Measurements from ENCODE around the gene CCDC192. TPM values are rescaled to one million over a fixed set of nuclear protein-coding genes. Genes with fewer than 3 reads are reported as not detected.

The CCDC192 gene
- total and polyA plus RNA-seq, 3 experiments from 2014 or later, result not detected

- Histone ChIP-seq H3K4me1 (ENCODE audit: insufficient read depth, low read length) (no peaks in the 10 kb centered on the region), H3K27ac (ENCODE audit: low read depth, low read length) (no peak overlapping the region), H3K9me3 (ENCODE audit: low read length) (no peaks in the 10 kb centered on the region), H3K4me3 (ENCODE audit: low read length) (no peak overlapping the region), H3K27me3 (ENCODE audit: insufficient read depth, low read length, poor library complexity, severe bottlenecking) (no peaks in the 10 kb centered on the region), H3K36me3 (ENCODE audit: insufficient read depth, low read length) (no peaks in the 10 kb centered on the region)
- Mint-ChIP-seq H3K27ac (no peak overlapping the region), H3K9me3 (peaks cover 6 to 11% (median 9%) of the 10 kb centered on the region in 5 donors), H3K4me3 (no peak overlapping the region), H3K4me1 (no peaks in the 10 kb centered on the region), H3K27me3 (peaks cover 0 to 4% of the 10 kb centered on the region in 2 donors), H3K36me3 (peaks cover 0 to 13% (median 0%) of the 10 kb centered on the region in 3 donors)
- CTCF ChIA-PET, result no interaction called here
- DNase-seq, result no peak
- POLR2A ChIA-PET, result no interaction called here
Observed at GRCh38 chr5:127796211-127796610, 93.0 kb downstream of the CCDC192 start.

- POLR2A ChIA-PET, result no interaction called here
- no peak overlapping the region for H3K4me3 Mint-ChIP-seq
- H3K27ac Mint-ChIP-seq, result peak overlapping the region in 1 of 8 donors; percentile 16
- DNase-seq, result no peak
- H3K36me3 Mint-ChIP-seq, result no peaks in the 10 kb centered on the region
- H3K4me1 Mint-ChIP-seq, result no peaks in the 10 kb centered on the region
- Histone ChIP-seq H3K4me1 (ENCODE audit: insufficient read depth, low read length) (no peaks in the 10 kb centered on the region), H3K9me3 (ENCODE audit: low read length) (no peaks in the 10 kb centered on the region), H3K27ac (ENCODE audit: low read depth, low read length) (no peak overlapping the region), H3K4me3 (ENCODE audit: low read length) (no peak overlapping the region), H3K27me3 (ENCODE audit: insufficient read depth, low read length, poor library complexity, severe bottlenecking) (no peaks in the 10 kb centered on the region), H3K36me3 (ENCODE audit: insufficient read depth, low read length) (no peaks in the 10 kb centered on the region)
- CTCF ChIA-PET, result no interaction called here
- H3K27me3 Mint-ChIP-seq, result peaks cover 0 to 7% of the 10 kb centered on the region in 2 donors
- H3K9me3 Mint-ChIP-seq, result no peaks in the 10 kb centered on the region
Observed at GRCh38 chr5:127799293-127799905, 96.2 kb downstream of the CCDC192 start.

- POLR2A ChIA-PET, result no interaction called here
- H3K36me3 Mint-ChIP-seq, result no peaks in the 10 kb centered on the region
- no peaks in the 10 kb centered on the region for H3K4me1 ChIP-seq (ENCODE audit: insufficient read depth, low read length)
- H3K9me3 ChIP-seq (ENCODE audit: low read length), result no peaks in the 10 kb centered on the region
- H3K27ac Mint-ChIP-seq, result no peak overlapping the region
- CTCF ChIA-PET, result no interaction called here
- no peak overlapping the region for H3K4me3 ChIP-seq (ENCODE audit: low read length)
- no peaks in the 10 kb centered on the region for H3K36me3 ChIP-seq (ENCODE audit: insufficient read depth, low read length)
- DNase-seq, result no peak
- H3K9me3 Mint-ChIP-seq, result no peaks in the 10 kb centered on the region
- no peak overlapping the region for H3K4me3 Mint-ChIP-seq
- peaks cover 0 to 10% of the 10 kb centered on the region in 2 donors for H3K27me3 Mint-ChIP-seq
- H3K27me3 ChIP-seq (ENCODE audit: insufficient read depth, low read length, poor library complexity, severe bottlenecking), result no peaks in the 10 kb centered on the region
- no peaks in the 10 kb centered on the region for H3K4me1 Mint-ChIP-seq
- no peak overlapping the region for H3K27ac ChIP-seq (ENCODE audit: low read depth, low read length)
Observed at GRCh38 chr5:127801751-127802476, 98.7 kb downstream of the CCDC192 start.

- Mint-ChIP-seq H3K4me1 (no peaks in the 10 kb centered on the region), H3K36me3 (no peaks in the 10 kb centered on the region), H3K4me3 (no peak overlapping the region), H3K27me3 (peaks cover 0 to 13% of the 10 kb centered on the region in 2 donors), H3K9me3 (no peaks in the 10 kb centered on the region), H3K27ac (no peak overlapping the region)
- Histone ChIP-seq H3K27me3 (ENCODE audit: insufficient read depth, low read length, poor library complexity, severe bottlenecking) (no peaks in the 10 kb centered on the region), H3K36me3 (ENCODE audit: insufficient read depth, low read length) (no peaks in the 10 kb centered on the region), H3K27ac (ENCODE audit: low read depth, low read length) (no peak overlapping the region), H3K4me1 (ENCODE audit: insufficient read depth, low read length) (no peaks in the 10 kb centered on the region), H3K9me3 (ENCODE audit: low read length) (no peaks in the 10 kb centered on the region), H3K4me3 (ENCODE audit: low read length) (no peak overlapping the region)
- ChIA-PET POLR2A (no interaction called here), CTCF (no interaction called here)
- no peak for DNase-seq
Observed at GRCh38 chr5:127802477-127802865, 99.3 kb downstream of the CCDC192 start.

- Histone ChIP-seq H3K9me3 (ENCODE audit: low read length) (no peaks in the 10 kb centered on the region), H3K4me1 (ENCODE audit: insufficient read depth, low read length) (no peaks in the 10 kb centered on the region), H3K27ac (ENCODE audit: low read depth, low read length) (no peak overlapping the region), H3K36me3 (ENCODE audit: insufficient read depth, low read length) (no peaks in the 10 kb centered on the region), H3K27me3 (ENCODE audit: insufficient read depth, low read length, poor library complexity, severe bottlenecking) (no peaks in the 10 kb centered on the region), H3K4me3 (ENCODE audit: low read length) (no peak overlapping the region)
- H3K9me3 Mint-ChIP-seq, result no peaks in the 10 kb centered on the region
- H3K27me3 Mint-ChIP-seq, result peaks cover 0 to 16% of the 10 kb centered on the region in 2 donors
- no peaks in the 10 kb centered on the region for H3K36me3 Mint-ChIP-seq
- no peaks in the 10 kb centered on the region for H3K4me1 Mint-ChIP-seq
- H3K4me3 Mint-ChIP-seq, result no peak overlapping the region
- POLR2A ChIA-PET, result no interaction called here
- CTCF ChIA-PET, result interaction anchor here (0.6 kb wide), 1 partner anchor 45 kb away, joined by 3 read pairs; no protein-coding TSS in a partner anchor
- no peak overlapping the region for H3K27ac Mint-ChIP-seq
- no peak for DNase-seq
Observed at GRCh38 chr5:127804886-127805426, 101.8 kb downstream of the CCDC192 start.

GRCh38 chr5:127805448-127805847 is 102.3 kb downstream of the CCDC192 start:
- no peaks in the 10 kb centered on the region for H3K9me3 ChIP-seq (ENCODE audit: low read length)
- H3K27ac Mint-ChIP-seq, result no peak overlapping the region
- no peaks in the 10 kb centered on the region for H3K9me3 Mint-ChIP-seq
- DNase-seq, result no peak
- H3K4me3 Mint-ChIP-seq, result no peak overlapping the region
- H3K36me3 ChIP-seq (ENCODE audit: insufficient read depth, low read length), result no peaks in the 10 kb centered on the region
- ChIA-PET CTCF (interaction anchor here (0.6 kb wide), 1 partner anchor 46 kb away, joined by 3 read pairs; no protein-coding TSS in a partner anchor), POLR2A (no interaction called here)
- H3K4me1 ChIP-seq (ENCODE audit: insufficient read depth, low read length), result no peaks in the 10 kb centered on the region
- no peak overlapping the region for H3K27ac ChIP-seq (ENCODE audit: low read depth, low read length)
- H3K4me3 ChIP-seq (ENCODE audit: low read length), result no peak overlapping the region
- peaks cover 0 to 16% of the 10 kb centered on the region in 2 donors for H3K27me3 Mint-ChIP-seq
- H3K36me3 Mint-ChIP-seq, result no peaks in the 10 kb centered on the region
- no peaks in the 10 kb centered on the region for H3K4me1 Mint-ChIP-seq
- H3K27me3 ChIP-seq (ENCODE audit: insufficient read depth, low read length, poor library complexity, severe bottlenecking), result no peaks in the 10 kb centered on the region

GRCh38 chr5:127806776-127807175 is 103.6 kb downstream of the CCDC192 start:
- Mint-ChIP-seq H3K4me1 (no peaks in the 10 kb centered on the region), H3K9me3 (no peaks in the 10 kb centered on the region), H3K4me3 (no peak overlapping the region), H3K27me3 (peaks cover 0 to 16% of the 10 kb centered on the region in 2 donors), H3K36me3 (no peaks in the 10 kb centered on the region), H3K27ac (no peak overlapping the region)
- Histone ChIP-seq H3K36me3 (ENCODE audit: insufficient read depth, low read length) (no peaks in the 10 kb centered on the region), H3K27ac (ENCODE audit: low read depth, low read length) (no peak overlapping the region), H3K4me3 (ENCODE audit: low read length) (no peak overlapping the region), H3K9me3 (ENCODE audit: low read length) (no peaks in the 10 kb centered on the region), H3K27me3 (ENCODE audit: insufficient read depth, low read length, poor library complexity, severe bottlenecking) (no peaks in the 10 kb centered on the region), H3K4me1 (ENCODE audit: insufficient read depth, low read length) (no peaks in the 10 kb centered on the region)
- CTCF ChIA-PET, result no interaction called here
- POLR2A ChIA-PET, result no interaction called here
- DNase-seq, result no peak

GRCh38 chr5:127809533-127809932 is 106.3 kb downstream of the CCDC192 start:
- no peaks in the 10 kb centered on the region for H3K36me3 ChIP-seq (ENCODE audit: insufficient read depth, low read length)
- no peak overlapping the region for H3K27ac Mint-ChIP-seq
- no peaks in the 10 kb centered on the region for H3K27me3 ChIP-seq (ENCODE audit: insufficient read depth, low read length, poor library complexity, severe bottlenecking)
- H3K4me1 Mint-ChIP-seq, result no peaks in the 10 kb centered on the region
- ChIA-PET POLR2A (no interaction called here), CTCF (no interaction called here)
- H3K4me3 Mint-ChIP-seq, result no peak overlapping the region
- H3K27me3 Mint-ChIP-seq, result peaks cover 0 to 28% of the 10 kb centered on the region in 2 donors
- H3K4me3 ChIP-seq (ENCODE audit: low read length), result no peak overlapping the region
- no peaks in the 10 kb centered on the region for H3K36me3 Mint-ChIP-seq
- no peaks in the 10 kb centered on the region for H3K9me3 ChIP-seq (ENCODE audit: low read length)
- no peaks in the 10 kb centered on the region for H3K4me1 ChIP-seq (ENCODE audit: insufficient read depth, low read length)
- peaks cover 0 to 2% (median 0%) of the 10 kb centered on the region in 5 donors for H3K9me3 Mint-ChIP-seq
- H3K27ac ChIP-seq (ENCODE audit: low read depth, low read length), result no peak overlapping the region
- DNase-seq, result no peak
